Neuronal stem cell (in vitro differentiated cells): ENCODE data around the gene JSRP1.

ENCODE experiments used
- DNase-seq: peaks from one replicate; pipeline ENCODE4 v3.0.0-alpha.2; 2013; ENCODE audit warnings: low spot score
- H2AFZ ChIP-seq: one replicate; pipeline ENCODE4 v1.6.1; 2013; ENCODE audit warnings: mild to moderate bottlenecking, low read length, inconsistent platforms
- H2AK5ac ChIP-seq: 2 replicates; pipeline ENCODE4 v1.6.1; 2013; ENCODE audit warnings: low read depth, mild to moderate bottlenecking, inconsistent platforms, low read length, moderate library complexity, mixed read lengths
- H2BK120ac ChIP-seq: 2 replicates; pipeline ENCODE4 v1.6.1; 2013; ENCODE audit warnings: low read depth, mild to moderate bottlenecking, inconsistent platforms, low read length, moderate library complexity, mixed read lengths
- H2BK12ac ChIP-seq: one replicate; pipeline ENCODE4 v1.6.1; 2013; ENCODE audit warnings: low read length, inconsistent platforms
- H2BK15ac ChIP-seq: 2 replicates; pipeline ENCODE4 v1.6.1; 2013; ENCODE audit warnings: mild to moderate bottlenecking, low read length, inconsistent platforms, mixed read lengths
- H2BK5ac ChIP-seq: one replicate; pipeline ENCODE4 v1.6.1; 2013; ENCODE audit warnings: inconsistent platforms, mild to moderate bottlenecking, low read length, moderate library complexity
- H3K14ac ChIP-seq: one replicate; pipeline ENCODE4 v1.6.1; 2013; ENCODE audit warnings: low read length, inconsistent platforms
- H3K18ac ChIP-seq: 2 replicates; pipeline ENCODE4 v1.6.1; 2013; ENCODE audit warnings: low read length, inconsistent platforms
- H3K23ac ChIP-seq: 2 replicates; pipeline ENCODE4 v1.6.1; 2013; ENCODE audit warnings: low read depth, mild to moderate bottlenecking, mixed read lengths, low read length, inconsistent platforms; ENCODE audit not compliant: poor library complexity
- H3K27ac ChIP-seq: replicated peaks from 3 replicates; pipeline ENCODE4 v1.5.1; 2013; ENCODE audit warnings: low read length, inconsistent platforms
- H3K27me3 ChIP-seq, 3 experiments: 2 replicates each; pipeline ENCODE4 v1.6.1; 2013; ENCODE audit warnings: low read length in 3 of 3, mild to moderate bottlenecking in 2 of 3, inconsistent platforms in 1 of 3, low read depth in 1 of 3, mixed read lengths in 1 of 3, moderate library complexity in 1 of 3; ENCODE audit not compliant: control insufficient read depth in 3 of 3, insufficient read depth in 3 of 3
- H3K36me3 ChIP-seq, 2 donors: replicated peaks in 1 of 2; 2 replicates each; pipeline ENCODE4 v1.6.1; 2013; ENCODE audit warnings: low read length in 2 of 2; ENCODE audit not compliant: control insufficient read depth in 2 of 2, insufficient read depth in 2 of 2
- H3K4ac ChIP-seq: 2 replicates; pipeline ENCODE4 v1.6.1; 2013; ENCODE audit warnings: inconsistent platforms, mild to moderate bottlenecking, low read length, moderate library complexity
- H3K4me1 ChIP-seq, 2 donors: 1 replicate in 1 of 2; 2 replicates in 1 of 2; pipeline ENCODE4 v1.6.1; 2013; ENCODE audit warnings: low read length in 2 of 2, low read depth in 1 of 2; ENCODE audit not compliant: control insufficient read depth in 2 of 2, insufficient read depth in 1 of 2
- H3K4me2 ChIP-seq: one replicate; pipeline ENCODE4 v1.6.1; 2013; ENCODE audit warnings: mild to moderate bottlenecking, low read length, inconsistent platforms; ENCODE audit not compliant: insufficient read depth, poor library complexity, severe bottlenecking
- H3K4me3 ChIP-seq, 2 donors: 2 replicates each; pipeline ENCODE4 v1.5.1; 2013; ENCODE audit warnings: low read length in 2 of 2, mild to moderate bottlenecking in 2 of 2, inconsistent platforms in 1 of 2, moderate library complexity in 1 of 2
- H3K79me1 ChIP-seq: one replicate; pipeline ENCODE4 v1.6.1; 2013; ENCODE audit warnings: low read depth, mild to moderate bottlenecking, inconsistent platforms, low read length, moderate library complexity
- H3K9ac ChIP-seq: one replicate; pipeline ENCODE4 v1.6.1; 2013; ENCODE audit warnings: mild to moderate bottlenecking, low read depth, low read length, inconsistent platforms; ENCODE audit not compliant: poor library complexity
- H3K9me3 ChIP-seq, 2 donors: replicated peaks in 1 of 2; 2 replicates each; pipeline versions ENCODE3 to v1.6.1; 2013; ENCODE audit warnings: low read length in 2 of 2, mild to moderate bottlenecking in 2 of 2, inconsistent platforms in 1 of 2, low read depth in 1 of 2, mixed read lengths in 1 of 2, moderate library complexity in 1 of 2; ENCODE audit not compliant: control insufficient read depth in 2 of 2, insufficient read depth in 1 of 2
- H4K8ac ChIP-seq: one replicate; pipeline ENCODE4 v1.6.1; 2013; ENCODE audit warnings: low read depth, mild to moderate bottlenecking, inconsistent platforms, low read length, moderate library complexity
- H4K91ac ChIP-seq: one replicate; pipeline ENCODE4 v1.6.1; 2013; ENCODE audit warnings: low read length, low read depth, mild to moderate bottlenecking, inconsistent platforms; ENCODE audit not compliant: poor library complexity
- WGBS, 2 donors: extraction: QIAGEN DNeasy Blood & Tissue Kit; methylation state at CpG; one replicate each; pipeline ENCODE4 v1.1.7; 2013; ENCODE audit warnings: missing lambda C conversion rate in 2 of 2, mixed read lengths in 1 of 2; ENCODE audit not compliant: insufficient read length in 2 of 2, insufficient replicate concordance in 1 of 2; ENCODE audit errors: extremely low coverage in 2 of 2; 5-methylcytosine and 5-hydroxymethylcytosine counted together

JSRP1 gene

DNA sequence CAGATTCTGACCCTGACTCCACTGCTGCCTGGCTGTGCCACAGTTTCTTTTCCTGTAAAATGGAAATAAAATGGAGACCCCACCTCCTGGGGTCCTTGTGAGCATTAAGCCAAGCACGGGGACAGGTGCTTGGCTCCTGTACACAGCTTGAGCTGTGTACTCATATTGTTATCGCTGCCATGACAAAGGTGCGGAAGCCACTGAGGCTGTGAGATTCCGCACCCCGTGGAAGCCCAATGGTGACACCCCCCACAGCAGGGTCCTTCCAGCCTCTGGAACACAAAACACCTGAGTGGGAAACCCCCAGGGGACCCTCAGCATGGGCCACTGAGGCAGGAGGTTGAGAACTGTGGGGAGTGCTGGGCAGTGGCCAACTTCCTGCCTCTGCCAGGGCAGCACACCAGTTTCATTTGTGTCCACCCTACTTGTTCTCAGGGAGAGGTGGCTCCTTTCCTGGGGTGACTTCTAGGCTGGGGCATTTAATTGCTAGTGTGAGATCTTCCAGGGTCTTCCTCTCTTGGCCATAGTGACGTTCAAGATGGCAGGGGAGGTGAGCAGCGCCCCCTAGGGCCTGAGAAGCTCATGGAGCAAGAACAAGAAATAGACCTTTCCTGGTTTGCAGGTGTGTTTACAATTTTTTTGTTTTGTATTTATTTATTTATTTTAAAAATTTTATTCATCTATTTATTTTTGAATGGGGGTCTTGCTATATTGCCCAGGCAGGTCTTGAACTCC lies 5.4 kb upstream of the JSRP1 start:
- Histone ChIP-seq H4K8ac (no peak overlapping the region), H2BK5ac (no peak overlapping the region), H3K23ac (no peak overlapping the region), H3K14ac (no peak overlapping the region), H3K79me1 (no peaks in the 10 kb centered on the region), H2AK5ac (no peak overlapping the region), H4K91ac (no peak overlapping the region), H3K9ac (no peak overlapping the region), H3K4me3 (no peak overlapping the region), H3K27me3 (no peaks in the 10 kb centered on the region), H2BK120ac (no peak overlapping the region), H2BK12ac (no peak overlapping the region), H3K18ac (peak overlapping the region; percentile 52), H2BK15ac (no peak overlapping the region), H3K9me3 (peaks cover 0 to 3% of the 10 kb centered on the region in 2 donors), H2AFZ (peak overlapping the region; percentile 49), H3K4me1 (peaks cover 0 to 3% of the 10 kb centered on the region in 2 donors), H3K36me3 (no peaks in the 10 kb centered on the region), H3K27ac (no peak overlapping the region), H3K4me2 (no peak overlapping the region), H3K4ac (no peak overlapping the region)
- no CpG with 5 or more reads among the region's 7 CpGs for WGBS, 2 donors
- no peak for DNase-seq

DNA sequence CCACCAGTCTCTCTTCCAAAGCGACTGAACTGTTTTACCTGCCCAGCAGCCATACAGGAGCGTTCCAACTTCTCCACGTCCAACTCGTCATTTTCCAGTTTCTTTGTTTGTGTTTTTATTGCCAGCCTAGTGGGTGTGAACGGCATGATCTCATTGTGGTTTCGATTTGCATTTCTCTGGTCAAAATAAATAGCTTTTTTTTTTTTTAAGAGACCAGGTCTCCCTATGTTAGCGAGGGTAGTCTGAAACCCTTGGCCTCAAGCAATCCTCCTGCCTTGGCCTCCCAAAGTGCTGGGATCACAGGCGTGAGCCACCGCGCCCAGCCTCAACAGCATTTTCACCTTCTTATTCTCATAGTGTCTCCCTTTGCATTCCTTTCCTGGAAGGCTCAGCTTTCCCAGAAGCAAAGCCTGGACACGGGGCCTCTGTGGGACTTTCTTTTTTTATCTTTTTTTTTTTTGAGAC lies 4.2 kb upstream of the JSRP1 start:
- H3K14ac ChIP-seq, result no peak overlapping the region
- no peak overlapping the region for H3K9ac ChIP-seq
- no peak overlapping the region for H3K18ac ChIP-seq
- H2BK120ac ChIP-seq, result no peak overlapping the region
- no peak overlapping the region for H4K8ac ChIP-seq
- no peaks in the 10 kb centered on the region for H3K79me1 ChIP-seq
- no peak overlapping the region for H2AFZ ChIP-seq
- H3K23ac ChIP-seq, result no peak overlapping the region
- H3K27ac ChIP-seq, result no peak overlapping the region
- no peaks in the 10 kb centered on the region for H3K27me3 ChIP-seq
- no peak overlapping the region for H3K4me3 ChIP-seq
- no peak overlapping the region for H2BK15ac ChIP-seq
- H4K91ac ChIP-seq, result no peak overlapping the region
- H3K9me3 ChIP-seq, result peaks cover 0 to 3% of the 10 kb centered on the region in 2 donors
- no peak overlapping the region for H2AK5ac ChIP-seq
- no peaks in the 10 kb centered on the region for H3K36me3 ChIP-seq
- H3K4me2 ChIP-seq, result no peak overlapping the region
- no peak overlapping the region for H3K4ac ChIP-seq
- H2BK12ac ChIP-seq, result no peak overlapping the region
- H2BK5ac ChIP-seq, result no peak overlapping the region
- WGBS, 2 donors, result no CpG with 5 or more reads among the region's 11 CpGs
- no peak for DNase-seq
- peaks cover 0 to 2% of the 10 kb centered on the region in 2 donors for H3K4me1 ChIP-seq

DNA sequence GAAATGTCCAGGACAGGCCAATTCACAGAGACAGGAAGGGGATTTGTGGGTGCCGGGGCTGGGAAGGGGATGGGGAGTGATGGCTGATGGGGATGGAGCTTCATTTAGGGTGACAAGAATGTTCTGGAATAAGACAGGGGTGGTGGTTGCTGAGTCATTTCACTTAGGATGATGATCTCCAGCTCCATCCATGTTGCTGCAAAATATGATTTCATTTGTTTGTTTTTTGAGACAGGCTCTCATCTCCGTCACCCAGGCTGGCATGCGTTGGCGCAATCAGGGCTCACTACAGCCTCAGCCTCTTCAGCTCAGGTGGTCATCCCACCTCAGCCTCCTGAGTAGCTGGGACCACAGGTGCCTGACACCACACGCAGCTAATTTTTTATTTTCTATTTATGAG lies 3.1 kb upstream of the JSRP1 start:
- H3K4me1 ChIP-seq, result peaks cover 0 to 2% of the 10 kb centered on the region in 2 donors

DNA sequence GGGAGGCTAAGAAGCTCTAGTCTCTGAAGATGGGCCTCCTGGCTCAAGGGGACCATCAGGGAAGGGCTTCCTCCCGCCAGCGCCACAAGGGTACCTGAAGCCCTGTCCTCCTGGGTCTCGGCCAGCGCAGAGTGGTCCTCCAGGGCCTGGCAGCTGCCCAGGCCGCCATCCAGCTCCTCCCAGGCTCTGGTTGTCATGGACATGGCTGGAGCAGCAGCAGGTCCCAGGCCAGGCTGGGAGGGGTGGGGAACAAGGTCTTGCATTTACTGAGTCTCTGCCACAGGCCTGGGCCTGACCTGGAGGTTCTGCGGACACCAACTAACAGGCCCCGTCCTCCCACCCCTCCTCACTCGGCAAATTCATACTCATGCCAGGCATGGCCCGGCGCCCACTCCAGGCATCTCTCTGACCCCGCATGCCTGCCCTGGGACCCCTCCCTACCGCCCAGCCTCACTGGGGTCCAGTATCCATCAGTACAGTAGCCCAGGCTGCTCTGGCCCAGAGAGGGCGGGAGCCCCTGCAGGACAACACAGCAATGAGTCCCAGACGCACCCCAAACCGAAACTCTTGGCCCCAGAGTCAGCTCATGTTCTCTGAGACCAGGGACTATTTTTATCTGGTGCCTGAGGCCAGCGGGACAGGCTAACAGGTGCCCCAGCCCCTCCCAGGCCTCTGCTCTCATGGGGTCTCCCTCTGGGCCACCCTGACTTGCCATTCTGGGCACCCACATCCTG lies 938 bp downstream of the JSRP1 start:
- H3K4ac ChIP-seq, result peak overlapping the region; percentile 76
- H3K4me1 ChIP-seq, result peaks cover 0 to 12% of the 10 kb centered on the region in 2 donors
- peak overlapping the region; percentile 99 for H2AK5ac ChIP-seq
- H2AFZ ChIP-seq, result no peak overlapping the region
- peaks cover 2 to 24% (median 3%) of the 10 kb centered on the region in 3 experiments for H3K27me3 ChIP-seq
- peak overlapping the region; percentile 85 for H2BK15ac ChIP-seq
- peak overlapping the region; percentile 73 for H2BK12ac ChIP-seq
- no peak overlapping the region for H3K27ac ChIP-seq
- peak overlapping the region; percentile 48 for H3K18ac ChIP-seq
- H3K4me2 ChIP-seq, result no peak overlapping the region
- no peaks in the 10 kb centered on the region for H3K79me1 ChIP-seq
- H3K9me3 ChIP-seq, result peaks cover 0 to 6% of the 10 kb centered on the region in 2 donors
- H3K4me3 ChIP-seq, result no peak overlapping the region
- H3K14ac ChIP-seq, result peak overlapping the region; percentile 56
- H2BK5ac ChIP-seq, result no peak overlapping the region
- DNase-seq, result no peak
- H3K23ac ChIP-seq, result no peak overlapping the region
- no peak overlapping the region for H4K8ac ChIP-seq
- H3K9ac ChIP-seq, result peak overlapping the region; percentile 60
- H4K91ac ChIP-seq, result no peak overlapping the region
- whole genome bisulfite sequencing, 2 donors, result no CpG with 5 or more reads among the region's 16 CpGs
- H2BK120ac ChIP-seq, result no peak overlapping the region
- H3K36me3 ChIP-seq, result peaks cover 0 to 4% of the 10 kb centered on the region in 2 donors

More for the DNA sequence above, 3.1 kb upstream of the JSRP1 start:
- Histone ChIP-seq H3K4ac (no peak overlapping the region), H3K4me3 (no peak overlapping the region), H4K8ac (no peak overlapping the region), H3K27ac (no peak overlapping the region), H2BK120ac (no peak overlapping the region), H3K9me3 (peaks cover 0 to 3% of the 10 kb centered on the region in 2 donors), H3K23ac (no peak overlapping the region), H2BK12ac (no peak overlapping the region), H3K9ac (no peak overlapping the region), H3K27me3 (no peaks in the 10 kb centered on the region), H2AFZ (no peak overlapping the region), H3K18ac (no peak overlapping the region), H3K36me3 (no peaks in the 10 kb centered on the region), H2AK5ac (no peak overlapping the region), H2BK15ac (no peak overlapping the region), H3K4me2 (no peak overlapping the region), H3K79me1 (no peaks in the 10 kb centered on the region), H2BK5ac (no peak overlapping the region), H3K14ac (peak overlapping the region; percentile 38), H4K91ac (no peak overlapping the region)
- no peak for DNase-seq
- no CpG with 5 or more reads among the region's 5 CpGs for WGBS, 2 donors
